GM12878 (cell line): Measurements from ENCODE around the gene WTAP. TPM values are rescaled to one million over a fixed set of nuclear protein-coding genes. Genes with fewer than 3 reads are reported as not detected.

Experiments
- ATAC-seq: fragments of 200-7000 bp; cut with Tn5 transposase; 3 replicates; pipeline ENCODE4 v1.9.1; 2020; ENCODE audit warnings: mild to moderate bottlenecking, moderate library complexity
- BruUV-seq: library from RNA; stranded (reverse); fragments of 400-500 nt; replicated peaks from 2 replicates; lab custom pipeline; 2021; lab: Mats Ljungman, UMichigan
- CTCF ChIA-PET: fragments of 300-600 bp; sonication (Branson Sonifier 250); formaldehyde crosslinking; extraction: SDS; loops from one replicate; lab custom pipeline; 2021; ENCODE audit warnings: inconsistent platforms; lab: Yijun Ruan, JAX
- POLR2A ChIA-PET: fragments of 350-600 bp; formaldehyde crosslinking; extraction: SDS; loops from one replicate; lab custom pipeline; 2021; ENCODE audit warnings: inconsistent platforms; lab: Charles Lee
- RAD21 ChIA-PET: fragments of 300-600 bp; sonication (Branson Sonifier 250); formaldehyde crosslinking; loops from one replicate; lab custom pipeline; 2023; ENCODE audit warnings: antibody characterized with exemption; ENCODE audit not compliant: unreplicated experiment; lab: Charles Lee
- SMC1A ChIA-PET: fragments of 300-600 bp; sonication (Branson Sonifier 250); formaldehyde crosslinking; loops from one replicate; lab custom pipeline; 2023; ENCODE audit not compliant: unreplicated experiment, uncharacterized antibody; lab: Charles Lee
- DNase-seq: peaks from one replicate; pipeline ENCODE4 v3.0.0-alpha.2; 2011; ENCODE audit warnings: low read depth, low spot score
- FAIRE-seq: peaks from 3 replicates; lab custom pipeline; 2011; peaks lifted over from hg19 to GRCh38; lab: Jason Lieb, UNC
- H2AFZ ChIP-seq: 2 replicates; pipeline ENCODE4 v1.6.0; 2011; ENCODE audit warnings: low read depth, low read length, control low read depth; ENCODE audit not compliant: control insufficient read depth
- H3K27ac ChIP-seq: 2 replicates; pipeline ENCODE4 v1.5.1; 2011; ENCODE audit warnings: control low read depth; ENCODE audit not compliant: control insufficient read depth, insufficient read depth
- H3K27me3 ChIP-seq, 2 experiments: replicated peaks in 1 of 2; 2 replicates each; pipeline versions ENCODE4 v1.6.0 to v1.6.1; 2011; ENCODE audit warnings: low read length in 1 of 2; ENCODE audit not compliant: control insufficient read depth in 2 of 2, insufficient read depth in 2 of 2
- H3K36me3 ChIP-seq, 2 experiments: 2 replicates each; pipeline ENCODE4 v1.5.1; 2011; ENCODE audit warnings: low read length in 1 of 2; ENCODE audit not compliant: control insufficient read depth in 2 of 2, insufficient read depth in 2 of 2
- H3K4me1 ChIP-seq: 2 replicates; pipeline ENCODE4 v1.6.1; 2011; ENCODE audit warnings: mild to moderate bottlenecking, low read length, moderate library complexity, mixed read lengths; ENCODE audit not compliant: control insufficient read depth, insufficient read depth
- H3K4me2 ChIP-seq: 2 replicates; pipeline ENCODE4 v1.6.0; 2011; ENCODE audit warnings: control low read depth; ENCODE audit not compliant: control insufficient read depth, insufficient read depth
- H3K4me3 ChIP-seq: fragments of 200-600 bp; sonication (generic); 2 replicates; pipeline ENCODE4 v1.5.1; 2016
- H3K79me2 ChIP-seq: 2 replicates; pipeline ENCODE4 v1.6.0; 2011; ENCODE audit warnings: low read length; ENCODE audit not compliant: control insufficient read depth, insufficient read depth
- H3K9ac ChIP-seq: 2 replicates; pipeline ENCODE4 v1.8.0; 2011; ENCODE audit warnings: low read length, control low read depth, mixed read lengths; ENCODE audit not compliant: control insufficient read depth, insufficient read depth
- H3K9me3 ChIP-seq: replicated peaks from 3 replicates; pipeline ENCODE4 v1.5.1; 2011; ENCODE audit warnings: mild to moderate bottlenecking, low read length; ENCODE audit not compliant: control insufficient read depth, insufficient read depth
- H4K20me1 ChIP-seq: 2 replicates; pipeline ENCODE4 v1.6.0; 2011; ENCODE audit not compliant: control insufficient read depth, insufficient read depth
- ASH2L ChIP-seq: fragments of 300-600, 200-600 bp; sonication (generic); IDR thresholded peaks from 2 replicates; pipeline ENCODE4 v1.6.1; 2017; ENCODE audit warnings: low read depth, mild to moderate bottlenecking, borderline replicate concordance
- BMI1 ChIP-seq: fragments of 450-650 bp; IDR thresholded peaks from 2 replicates; pipeline ENCODE4 v1.6.1; 2016; ENCODE audit warnings: mild to moderate bottlenecking, moderate library complexity, borderline replicate concordance
- HDGF ChIP-seq: fragments of 450-650 bp; IDR thresholded peaks from 2 replicates; pipeline ENCODE4 v1.6.1; 2016; ENCODE audit warnings: antibody characterized with exemption
- MXI1 ChIP-seq: fragments of 150-350 bp; IDR thresholded peaks from 2 replicates; pipeline ENCODE4 v1.6.1; 2011; ENCODE audit warnings: low read depth, mild to moderate bottlenecking, inconsistent platforms, low read length, improper control_type of control experiment
- NFYB ChIP-seq: IDR thresholded peaks from 2 replicates; pipeline ENCODE4 v1.6.1; 2011; ENCODE audit warnings: low read depth, mild to moderate bottlenecking, low read length, improper control_type of control experiment, moderate library complexity; ENCODE audit not compliant: insufficient read depth
- PAX8 ChIP-seq: fragments of 450-650 bp; IDR thresholded peaks from 2 replicates; pipeline ENCODE4 v1.6.1; 2017; ENCODE audit warnings: mild to moderate bottlenecking, moderate library complexity
- RAD51 ChIP-seq: fragments of 450-650 bp; IDR thresholded peaks from 2 replicates; pipeline ENCODE4 v1.6.1; 2016; ENCODE audit warnings: moderate library complexity, mild to moderate bottlenecking, inconsistent platforms
- REST ChIP-seq: IDR thresholded peaks from 2 replicates; pipeline ENCODE4 v1.6.1; 2012; ENCODE audit warnings: mild to moderate bottlenecking, low read depth, low read length
- RUNX3 ChIP-seq: IDR thresholded peaks from 2 replicates; pipeline ENCODE4 v1.6.1; 2012; ENCODE audit warnings: low read length, inconsistent platforms
- SIN3A ChIP-seq: IDR thresholded peaks from 2 replicates; pipeline ENCODE4 v1.6.1; 2012; ENCODE audit warnings: low read depth, low read length, improper control_type of control experiment
- SREBF2 ChIP-seq: IDR thresholded peaks from 2 replicates; pipeline ENCODE4 v1.6.1; 2012; ENCODE audit warnings: mild to moderate bottlenecking, low read length
- WGBS: methylation state at CpG from one replicate; pipeline ENCODE4 v1.1.6; 2016; ENCODE audit warnings: low lambda C conversion rate; ENCODE audit not compliant: insufficient replicate concordance, insufficient coverage; ENCODE audit errors: missing lambda C conversion rate; 5-methylcytosine and 5-hydroxymethylcytosine counted together
- in situ Hi-C: fragments of 300-500 bp; cut with MboI; formaldehyde crosslinking; loops from 9 replicates; pipeline ENCODE4 v1.14.3; 2018; ENCODE audit warnings: mixed read lengths
- intact Hi-C: fragments of 100-400 bp; cut with micrococcal nuclease; formaldehyde crosslinking; loops from one replicate; pipeline ENCODE4 v1.14.2; 2022; ENCODE audit not compliant: unreplicated experiment
- polyA plus RNA-seq, 11 experiments: library from polyadenylated mRNA; depleted of rRNA in 4 of 11; unstranded in 6 of 11; stranded (reverse) in 5 of 11; fragments of >200 nt; fragmentation: Nextera tagmentation in 4 of 11; fragmentation: Illumina TruSeq in 1 of 11; extraction: Ambion mirVana in 4 of 11; extraction: Trizol in 1 of 11; gene quantifications; 1 replicate in 1 of 11; 2 replicates in 10 of 11; pipeline versions ENCODE4 v1.2.1 to v1.2.3, GENCODE V29; 2011 to 2016; ENCODE audit warnings: inconsistent platforms in 2 of 11, missing spikeins in 2 of 11, low read depth in 1 of 11
- total RNA-seq, 4 experiments: library from RNA; depleted of rRNA in 3 of 4; stranded (reverse); fragments of >200 nt in 3 of 4; fragmentation: Illumina TruSeq in 1 of 4; extraction: Trizol in 1 of 4; gene quantifications; 2 replicates each; pipeline versions ENCODE4 v1.2.1 to v1.2.3, GENCODE V29; 2013 to 2021

WTAP gene
- total and polyA plus RNA-seq, 10 of the 15 experiments (the other 5 are each of a cell fraction or from before 2014, with no cell fraction given), result 38.7 to 132 (median 83.1) TPM

GRCh38 chr6:159719287-159719686 is 8.0 kb upstream of the WTAP start:
- no peak for FAIRE-seq
- RAD21 ChIA-PET, result interaction anchor here (0.6 to 0.8 kb wide), 2 partner anchors 116 to 134 kb away, joined by 3 to 4 read pairs; no protein-coding TSS in a partner anchor
- BruUV-seq, result no TSS peak

More at GRCh38 chr6:159719287-159719686, 8.0 kb upstream of the WTAP start:
- no peak for ATAC-seq
- peaks cover 13% of the 10 kb centered on the region for H3K79me2 ChIP-seq
- no peak overlapping the region for H3K9ac ChIP-seq
- SMC1A ChIA-PET, result interaction anchor here (1.1 to 2.3 kb wide), 3 partner anchors 42 to 350 kb away, joined by 4 to 11 read pairs (median 6); partner anchors contain the start of gene ACAT2
- no peak for DNase-seq
- in situ Hi-C loops (loop anchor here (25.0 kb wide), 1 partner anchor 743 kb away; no protein-coding TSS in a partner anchor), intact Hi-C loops (no loop called here)
- 98% methylated on average over 7 of the region's 7 CpGs for WGBS
- no peaks in the 10 kb centered on the region for H3K27me3 ChIP-seq
- TF ChIP-seq PAX8 (no peak), SREBF2 (no peak), BMI1 (no peak), NFYB (no peak), RUNX3 (no peak), RAD51 (no peak), MXI1 (no peak), REST (no peak), ASH2L (no peak), HDGF (no peak), SIN3A (no peak)
- TF ChIP-seq, all 136 proteins: peak for 0
- Histone ChIP-seq H2AFZ (no peak overlapping the region), H4K20me1 (no peaks in the 10 kb centered on the region), H3K4me3 (no peak overlapping the region), H3K27ac (no peak overlapping the region), H3K4me1 (no peaks in the 10 kb centered on the region), H3K4me2 (no peak overlapping the region), H3K36me3 (no peaks in the 10 kb centered on the region), H3K9me3 (no peaks in the 10 kb centered on the region; the same call in 2 of the 3 replicates)
- ChIA-PET CTCF (interaction anchor here (0.7 to 3.9 kb wide), 14 partner anchors 9 to 277 kb away, joined by 3 to 15 read pairs (median 3); no protein-coding TSS in a partner anchor), POLR2A (interaction anchor here (1.0 to 1.5 kb wide), 3 partner anchors 24 to 245 kb away, joined by 3 to 4 read pairs (median 3); partner anchors contain the start of gene MRPL18)
